NCI-H69 (cell line): ENCODE measurements around the gene PDE7B.
A peak's percentile ranks its signal among the peaks of the same experiment; 100 is the strongest.

Experiments
- DNase-seq: peaks from one replicate; lab custom pipeline; 2025; lab: John Stamatoyannopoulos, UW

PDE7B gene

GRCh38 chr6:135987226-135987625 lies 135.7 kb downstream of the PDE7B start:
- DNase-seq, result no peak

DNA sequence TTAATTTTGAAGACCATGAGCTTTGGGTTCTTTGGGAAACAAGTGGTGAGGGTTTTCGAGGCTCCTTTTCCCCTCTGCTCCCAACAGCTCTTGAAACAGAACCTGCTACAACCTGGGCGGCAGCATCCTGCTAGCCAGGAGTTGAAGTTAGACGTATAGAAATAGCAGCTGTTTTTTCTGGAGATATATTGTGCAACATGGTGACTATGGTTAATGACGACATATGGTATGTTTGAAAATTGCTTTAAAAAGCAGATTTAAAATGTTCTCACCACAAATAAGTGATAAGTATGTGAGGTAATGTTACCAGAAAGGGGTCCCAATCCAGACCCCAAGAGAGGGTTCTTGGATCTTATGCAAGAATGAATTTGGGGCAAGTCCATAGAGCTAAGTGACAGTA lies 138.9 kb downstream of the PDE7B start:
- no peak for DNase-seq

- no peak for DNase-seq
Observed at GRCh38 chr6:135990855-135991464, 139.5 kb downstream of the PDE7B start.

GRCh38 chr6:135992739-135993138 lies 141.2 kb downstream of the PDE7B start:
- no peak for DNase-seq

DNA sequence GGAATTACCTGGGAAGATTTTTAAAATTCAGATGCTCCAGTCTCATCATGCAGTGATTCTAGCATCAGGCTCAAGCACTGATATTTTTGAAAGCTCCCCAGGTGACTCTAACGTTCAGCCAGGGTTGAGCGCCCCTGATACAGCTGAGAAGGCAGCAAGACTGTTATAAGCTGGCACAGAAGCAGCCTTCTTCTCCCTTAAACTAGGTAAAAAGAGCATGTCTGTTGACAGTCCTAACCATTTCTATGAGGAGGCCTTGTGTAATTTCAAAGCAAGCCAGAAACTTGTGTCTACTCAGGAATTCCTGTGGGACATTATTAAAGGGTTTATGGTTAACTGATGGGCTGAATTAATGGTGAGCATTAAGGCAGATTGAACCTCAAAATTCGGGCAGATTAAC lies 141.9 kb downstream of the PDE7B start:
- no peak for DNase-seq

- no peak for DNase-seq
Observed at GRCh38 chr6:135994857-135995544, 143.5 kb downstream of the PDE7B start.

GRCh38 chr6:135995545-135995898 lies 144.0 kb downstream of the PDE7B start:
- no peak for DNase-seq

DNA sequence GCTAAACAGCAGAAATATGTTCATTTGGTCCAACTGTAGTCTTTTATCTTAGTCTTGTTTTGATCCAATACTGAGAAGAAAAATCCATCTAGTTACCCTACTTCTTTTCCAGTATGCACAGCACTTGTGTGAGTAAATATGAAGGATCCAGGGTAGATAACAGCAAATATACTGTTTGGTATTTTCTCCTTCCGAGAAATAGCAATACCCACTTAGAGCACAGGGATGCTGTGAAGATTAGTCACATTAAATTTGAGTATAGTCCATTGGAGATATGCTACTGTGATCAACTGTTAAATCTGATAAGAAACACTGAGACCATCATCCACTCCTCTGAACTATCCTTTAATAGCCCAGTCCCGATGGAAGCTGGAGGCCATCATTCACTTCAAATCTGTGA lies 145.2 kb downstream of the PDE7B start:
- no peak for DNase-seq

DNA sequence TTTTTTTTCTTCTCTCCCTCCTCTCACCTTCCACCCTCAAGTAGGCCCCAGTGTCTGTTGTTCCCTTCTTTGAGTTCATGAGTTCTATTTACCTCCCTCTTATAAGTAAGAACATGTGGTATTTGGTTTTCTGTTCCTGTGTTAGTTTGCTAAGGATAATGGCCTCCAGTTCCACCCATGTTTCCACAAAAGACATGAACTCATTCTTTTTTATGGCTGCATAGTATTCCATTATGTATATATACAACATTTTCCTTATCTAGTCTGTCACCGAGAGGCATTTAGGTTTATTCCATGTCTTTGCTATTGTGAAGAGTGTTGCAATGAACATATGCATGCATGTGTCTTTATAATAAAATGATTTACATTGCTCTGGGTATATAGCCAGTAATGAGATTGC lies 147.9 kb downstream of the PDE7B start:
- DNase-seq, result no peak

- DNase-seq, result no peak
Observed at GRCh38 chr6:136007345-136007744, 155.8 kb downstream of the PDE7B start.

- no peak for DNase-seq
Observed at GRCh38 chr6:136011475-136011874, 160.0 kb downstream of the PDE7B start.

DNA sequence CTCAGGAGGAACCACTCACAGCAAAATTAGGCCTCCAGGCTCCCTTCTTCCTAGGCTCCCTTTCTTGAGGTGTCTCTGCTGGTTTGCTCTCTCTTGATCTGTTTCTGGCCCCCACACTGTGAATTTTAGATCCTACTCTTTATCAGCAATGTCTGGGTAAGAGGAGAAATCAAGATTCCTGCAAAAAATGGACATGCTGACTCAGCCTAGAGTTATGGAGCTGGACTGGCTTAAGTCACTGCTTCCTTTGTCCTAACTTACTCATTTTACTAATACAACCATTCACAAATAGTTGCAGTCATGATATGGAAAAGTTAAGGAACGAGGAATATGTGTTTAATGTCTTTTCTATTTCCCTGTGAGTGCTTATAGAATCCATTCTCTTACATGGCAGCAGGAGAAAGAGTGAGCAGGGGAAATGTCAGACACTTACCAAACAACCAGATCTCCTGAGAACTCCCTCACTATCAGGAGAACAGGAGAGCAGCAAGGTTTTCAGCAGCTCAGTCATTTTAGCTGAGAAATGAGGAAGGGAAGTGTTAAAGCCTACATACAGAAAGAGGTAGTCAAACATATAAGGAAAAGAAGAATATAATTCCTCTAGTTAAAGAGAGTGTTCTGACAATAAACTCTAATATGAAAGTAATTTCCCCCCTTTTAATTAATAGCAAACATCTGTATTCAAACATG lies 160.8 kb downstream of the PDE7B start:
- DNase-seq, result no peak

GRCh38 chr6:136012943-136013342 lies 161.4 kb downstream of the PDE7B start:
- no peak for DNase-seq

- DNase-seq, result no peak
Observed at GRCh38 chr6:136014454-136015437, 163.2 kb downstream of the PDE7B start.

DNA sequence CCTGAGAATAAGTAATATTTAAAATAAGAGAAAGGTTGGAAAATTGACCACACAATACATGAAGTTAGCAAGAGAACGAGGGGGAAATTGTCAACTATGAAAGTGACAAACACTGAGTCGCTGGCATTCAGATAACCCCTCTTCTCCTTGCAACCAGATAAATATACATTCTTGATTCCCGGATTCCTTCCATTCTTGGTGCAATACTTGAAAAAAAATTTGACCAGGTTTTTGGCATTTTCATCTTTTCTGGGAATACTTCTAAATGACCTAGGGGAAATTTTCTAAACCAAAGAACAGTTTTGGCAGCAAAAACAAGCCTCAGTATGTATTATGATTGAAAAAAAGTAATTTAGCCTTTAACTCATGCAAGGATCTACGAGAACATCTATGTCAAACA lies 164.0 kb downstream of the PDE7B start:
- DNase-seq, result no peak

DNA sequence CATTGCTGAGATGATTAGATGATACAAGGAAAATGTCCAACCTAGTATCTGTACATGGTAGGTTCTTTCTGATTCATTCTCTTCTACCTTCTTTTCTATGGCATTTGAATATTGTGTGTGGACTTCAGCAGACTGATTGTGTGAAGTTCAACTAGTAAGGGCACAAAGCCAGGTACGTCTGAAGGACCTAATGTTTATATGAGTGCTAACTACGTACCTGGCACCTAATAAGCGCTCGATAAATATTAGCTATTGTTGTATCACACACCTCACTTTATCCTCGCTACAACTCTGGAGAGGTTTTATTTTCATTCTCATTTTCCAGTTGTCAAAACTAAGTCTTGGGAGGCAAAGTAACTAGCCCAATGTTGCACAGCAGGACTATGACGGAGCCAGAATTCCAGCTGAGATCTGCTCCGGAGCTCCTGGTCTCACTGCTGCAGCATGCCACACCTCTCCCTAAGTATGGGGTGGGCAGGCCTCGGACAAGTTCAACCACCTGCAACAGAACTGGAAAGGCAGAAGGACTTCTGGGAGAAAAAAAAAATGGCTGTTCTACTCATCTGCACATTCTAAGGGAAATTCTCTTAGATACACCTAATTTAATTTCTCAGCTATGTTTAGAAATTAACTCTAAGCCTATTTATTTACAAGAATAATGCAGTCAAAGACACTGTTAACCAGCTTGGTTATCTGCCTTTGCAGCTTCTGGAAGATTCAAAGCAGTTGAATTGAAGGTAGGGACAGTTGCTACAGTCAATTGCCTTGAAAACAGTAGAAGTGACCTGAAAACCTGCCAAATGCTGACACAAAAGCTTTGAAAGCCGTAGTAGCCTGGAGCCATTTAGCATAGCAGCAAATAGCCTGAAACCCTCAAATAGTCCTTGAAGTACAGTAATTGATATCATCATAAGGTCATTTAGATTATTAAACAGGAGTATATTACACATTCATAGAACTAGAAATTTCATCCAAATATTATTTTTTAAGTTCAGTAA lies 165.0 kb downstream of the PDE7B start:
- DNase-seq, result peak; percentile 88

DNA sequence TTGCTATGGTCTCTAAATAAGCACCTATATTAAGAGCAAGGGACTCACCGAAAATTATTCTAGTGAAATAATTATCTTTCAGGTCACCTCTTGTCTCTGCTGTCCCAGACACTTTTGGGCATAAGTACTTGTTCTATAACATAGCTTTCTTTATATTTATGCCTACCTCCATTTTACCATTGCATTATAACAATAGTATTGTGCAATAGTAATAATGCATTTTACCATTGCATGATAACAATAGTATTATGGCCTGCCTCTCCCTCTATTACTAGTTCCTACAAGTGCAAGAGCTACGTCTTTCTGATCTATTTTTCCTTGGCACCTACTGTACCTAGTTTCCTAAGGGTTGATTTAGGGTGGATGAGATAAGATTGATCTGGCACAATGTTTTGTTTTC lies 169.2 kb downstream of the PDE7B start:
- no peak for DNase-seq

GRCh38 chr6:136022224-136022874 lies 170.8 kb downstream of the PDE7B start:
- no peak for DNase-seq

DNA sequence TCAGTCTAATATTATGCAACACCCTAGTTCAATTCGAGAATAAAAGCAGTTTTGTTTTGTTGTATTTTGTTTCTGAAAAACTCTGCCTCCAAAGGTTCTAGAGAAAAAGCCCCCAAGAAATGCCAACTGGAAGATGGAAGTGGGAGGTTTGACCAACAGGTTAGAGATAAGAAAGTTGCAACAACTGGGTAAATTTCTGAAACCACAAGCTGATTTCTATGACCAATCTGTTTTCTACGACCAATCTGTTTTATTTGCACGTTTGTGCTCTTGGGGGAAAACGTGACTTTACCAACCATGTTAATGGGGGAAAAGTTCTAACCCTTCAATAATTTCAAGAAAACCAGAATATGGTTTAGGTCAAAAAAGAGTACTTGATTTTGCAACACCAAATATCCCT lies 173.2 kb downstream of the PDE7B start:
- DNase-seq, result no peak

GRCh38 chr6:136025736-136026135 lies 174.2 kb downstream of the PDE7B start:
- no peak for DNase-seq

- DNase-seq, result no peak
Observed at GRCh38 chr6:136030131-136030530, 178.6 kb downstream of the PDE7B start.
